ENCODE data around the gene MMS19.
A peak's percentile ranks its signal among the peaks of the same experiment; 100 is the strongest.

DNA sequence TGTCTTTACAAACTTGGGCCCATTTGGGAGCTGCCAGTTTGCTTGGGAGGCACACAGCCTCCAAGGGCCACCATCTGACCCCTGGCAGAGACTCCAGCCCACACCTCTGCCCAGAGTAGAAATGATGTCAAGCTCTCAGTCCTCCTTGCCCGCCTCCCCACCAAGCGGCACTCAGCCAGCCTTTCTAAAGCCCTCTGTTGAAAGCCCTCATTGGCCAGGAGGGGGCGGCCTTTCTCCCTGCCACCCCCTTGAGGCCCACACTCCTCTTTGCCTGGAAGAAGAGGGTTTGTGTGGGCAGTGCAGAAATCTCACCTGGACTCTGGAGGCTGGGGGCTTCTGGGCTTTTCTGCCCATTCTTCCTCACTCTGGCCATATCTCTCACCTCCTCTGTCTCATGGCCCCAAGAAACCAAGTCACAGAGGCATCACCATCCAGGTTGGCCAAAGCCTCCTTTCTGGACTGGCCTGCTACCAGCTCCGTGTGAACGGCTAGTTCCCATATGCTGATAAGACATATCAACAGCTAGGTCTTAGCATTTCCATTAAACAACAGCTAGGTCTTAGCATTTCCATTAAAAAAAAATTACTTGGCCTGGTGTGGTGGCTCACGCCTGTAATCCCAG, 36.6 kb upstream of the MMS19 start:
- peak; percentile 64 for TF ChIP-seq CTCF (IDR thresholded peaks at IDR 0.05; ENCODE audit: borderline replicate concordance, extremely low read depth, low read length, poor library complexity, severe bottlenecking)
- no peak for TF ChIP-seq EZH2 (IDR thresholded peaks at IDR 0.05; ENCODE audit: borderline replicate concordance, low read depth, low read length, severe bottlenecking)

All from DND-41 (cell line).